Umbilical cord (tissue), 1 donor: Measurements from ENCODE around the gene GPATCH2. TPM values are rescaled to one million over a fixed set of nuclear protein-coding genes. Genes with fewer than 3 reads are reported as not detected.

Experiments used
- total RNA-seq: library from RNA; depleted of rRNA; stranded (reverse); fragments of >200 nt; gene quantifications from one replicate; pipeline ENCODE4 v1.2.3, GENCODE V29; 2014; ENCODE audit warnings: low replicate concordance; ENCODE audit not compliant: insufficient read depth

Gene GPATCH2
- total RNA-seq, 1 donor from 2014 or later = 24.6 TPM

Other genes starting within 250 kb of the GPATCH2 start
- 20.9 TPM for gene SPATA17, start 254 bp upstream of the GPATCH2 start, total RNA-seq